Measurements from ENCODE around the gene SLIT3. TPM values are rescaled to one million over a fixed set of nuclear protein-coding genes. Genes with fewer than 3 reads are reported as not detected.

SLIT3 gene
- total and polyA plus RNA-seq, 2 experiments from 2014 or later: 58.4 to 96.7 TPM

DNA sequence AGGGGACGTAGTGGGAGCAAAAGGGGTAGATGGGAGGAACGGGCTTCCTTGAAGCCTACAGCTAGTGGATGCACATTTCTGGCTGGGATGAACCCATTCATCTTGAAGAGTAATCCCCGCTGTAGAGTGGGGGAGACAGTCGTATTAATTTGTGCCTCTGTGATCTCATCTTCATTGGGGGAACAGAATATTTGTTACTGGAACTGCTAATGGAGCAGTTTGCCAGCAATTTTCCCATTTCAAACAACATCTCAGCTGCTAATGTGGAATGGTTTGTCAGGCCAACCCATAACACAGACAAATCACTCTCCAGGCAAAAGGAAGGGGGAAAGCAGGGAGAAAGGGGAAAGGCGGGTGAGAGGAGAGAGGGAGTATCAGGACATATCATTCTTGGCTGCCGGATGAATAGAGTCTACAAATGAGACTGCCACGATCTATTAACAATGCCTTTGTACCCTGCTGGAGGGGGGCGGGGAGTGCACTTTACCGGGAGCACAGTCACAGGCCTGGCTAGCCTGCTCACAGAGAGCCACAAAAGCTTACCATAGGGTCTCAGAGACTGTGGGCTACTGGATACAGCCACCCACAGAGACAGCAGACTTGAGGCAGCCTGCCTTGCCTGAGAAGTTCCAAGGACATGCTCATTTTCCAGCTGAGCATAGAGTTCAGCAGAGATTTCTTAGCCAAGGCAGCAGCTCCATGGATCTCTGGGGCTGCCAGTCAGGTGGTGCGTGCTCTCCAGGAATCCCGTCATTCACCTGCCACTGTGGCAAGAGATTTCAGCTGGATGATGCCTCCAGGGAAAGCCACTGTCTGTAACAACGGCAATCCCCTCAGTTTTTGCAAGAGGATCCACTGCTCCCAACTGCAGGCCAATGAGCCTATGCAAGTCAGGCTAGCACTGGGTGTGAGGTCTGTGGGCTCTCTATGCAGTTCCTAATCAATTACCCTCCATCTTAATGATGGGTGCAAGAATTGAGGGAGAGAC lies 504.1 kb downstream of the SLIT3 start:
- TF ChIP-seq, protein P1, sequence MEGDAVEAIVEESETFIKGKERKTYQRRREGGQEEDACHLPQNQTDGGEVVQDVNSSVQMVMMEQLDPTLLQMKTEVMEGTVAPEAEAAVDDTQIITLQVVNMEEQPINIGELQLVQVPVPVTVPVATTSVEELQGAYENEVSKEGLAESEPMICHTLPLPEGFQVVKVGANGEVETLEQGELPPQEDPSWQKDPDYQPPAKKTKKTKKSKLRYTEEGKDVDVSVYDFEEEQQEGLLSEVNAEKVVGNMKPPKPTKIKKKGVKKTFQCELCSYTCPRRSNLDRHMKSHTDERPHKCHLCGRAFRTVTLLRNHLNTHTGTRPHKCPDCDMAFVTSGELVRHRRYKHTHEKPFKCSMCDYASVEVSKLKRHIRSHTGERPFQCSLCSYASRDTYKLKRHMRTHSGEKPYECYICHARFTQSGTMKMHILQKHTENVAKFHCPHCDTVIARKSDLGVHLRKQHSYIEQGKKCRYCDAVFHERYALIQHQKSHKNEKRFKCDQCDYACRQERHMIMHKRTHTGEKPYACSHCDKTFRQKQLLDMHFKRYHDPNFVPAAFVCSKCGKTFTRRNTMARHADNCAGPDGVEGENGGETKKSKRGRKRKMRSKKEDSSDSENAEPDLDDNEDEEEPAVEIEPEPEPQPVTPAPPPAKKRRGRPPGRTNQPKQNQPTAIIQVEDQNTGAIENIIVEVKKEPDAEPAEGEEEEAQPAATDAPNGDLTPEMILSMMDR (IDR thresholded peaks at IDR 0.05; ENCODE audit: poor library complexity): no peak
- TF ChIP-seq EZH2phosphoT487 (IDR thresholded peaks at IDR 0.05; ENCODE audit: low read depth, severe bottlenecking, unreplicated experiment): no peak
- no peak for TF ChIP-seq EZH2 (IDR thresholded peaks at IDR 0.05; ENCODE audit: borderline replicate concordance)
- Histone ChIP-seq H3K27ac (no peak overlapping the region), H2AFZ (no peak overlapping the region), H3K36me3 (replicated peaks; ENCODE audit: insufficient read depth, low read depth) (no peaks in the 10 kb centered on the region), H3K4me2 (no peak overlapping the region), H3K79me2 (no peaks in the 10 kb centered on the region), H3K4me1 (ENCODE audit: insufficient read depth) (peaks cover 12% of the 10 kb centered on the region), H3K27me3 (no peaks in the 10 kb centered on the region), H3K9me2 (replicated peaks; ENCODE audit: insufficient read depth) (no peaks in the 10 kb centered on the region), H3K4me3 (no peak overlapping the region), H3K9me3 (ENCODE audit: low read depth) (no peaks in the 10 kb centered on the region), H4K20me1 (ENCODE audit: insufficient read depth, poor library complexity, severe bottlenecking) (no peaks in the 10 kb centered on the region)
- 82% methylated on average over 12 of the region's 12 CpGs for WGBS (ENCODE audit: low lambda C conversion rate, missing lambda C conversion rate)
- DNase-seq (ENCODE audit: low spot score): no peak

- Histone ChIP-seq H3K9me3 (ENCODE audit: low read depth) (no peaks in the 10 kb centered on the region), H2AFZ (no peak overlapping the region), H4K20me1 (ENCODE audit: insufficient read depth, poor library complexity, severe bottlenecking) (no peaks in the 10 kb centered on the region), H3K4me3 (no peak overlapping the region), H3K36me3 (replicated peaks; ENCODE audit: insufficient read depth, low read depth) (no peaks in the 10 kb centered on the region), H3K27me3 (no peaks in the 10 kb centered on the region), H3K4me1 (ENCODE audit: insufficient read depth) (peaks cover 18% of the 10 kb centered on the region), H3K79me2 (no peaks in the 10 kb centered on the region), H3K27ac (no peak overlapping the region), H3K4me2 (no peak overlapping the region), H3K9me2 (replicated peaks; ENCODE audit: insufficient read depth) (no peaks in the 10 kb centered on the region)
- DNase-seq (ENCODE audit: low spot score): no peak
- TF ChIP-seq EZH2 (IDR thresholded peaks at IDR 0.05; ENCODE audit: borderline replicate concordance) (no peak), EZH2phosphoT487 (IDR thresholded peaks at IDR 0.05; ENCODE audit: low read depth, severe bottlenecking, unreplicated experiment) (no peak)
- TF ChIP-seq, protein P1 (IDR thresholded peaks at IDR 0.05; ENCODE audit: poor library complexity): no peak
- 50% methylated on average over 4 of the region's 4 CpGs for WGBS (ENCODE audit: low lambda C conversion rate, missing lambda C conversion rate)
These were observed 504.9 kb downstream of the SLIT3 start for GRCh38 chr5:168796000-168796399.

DNA sequence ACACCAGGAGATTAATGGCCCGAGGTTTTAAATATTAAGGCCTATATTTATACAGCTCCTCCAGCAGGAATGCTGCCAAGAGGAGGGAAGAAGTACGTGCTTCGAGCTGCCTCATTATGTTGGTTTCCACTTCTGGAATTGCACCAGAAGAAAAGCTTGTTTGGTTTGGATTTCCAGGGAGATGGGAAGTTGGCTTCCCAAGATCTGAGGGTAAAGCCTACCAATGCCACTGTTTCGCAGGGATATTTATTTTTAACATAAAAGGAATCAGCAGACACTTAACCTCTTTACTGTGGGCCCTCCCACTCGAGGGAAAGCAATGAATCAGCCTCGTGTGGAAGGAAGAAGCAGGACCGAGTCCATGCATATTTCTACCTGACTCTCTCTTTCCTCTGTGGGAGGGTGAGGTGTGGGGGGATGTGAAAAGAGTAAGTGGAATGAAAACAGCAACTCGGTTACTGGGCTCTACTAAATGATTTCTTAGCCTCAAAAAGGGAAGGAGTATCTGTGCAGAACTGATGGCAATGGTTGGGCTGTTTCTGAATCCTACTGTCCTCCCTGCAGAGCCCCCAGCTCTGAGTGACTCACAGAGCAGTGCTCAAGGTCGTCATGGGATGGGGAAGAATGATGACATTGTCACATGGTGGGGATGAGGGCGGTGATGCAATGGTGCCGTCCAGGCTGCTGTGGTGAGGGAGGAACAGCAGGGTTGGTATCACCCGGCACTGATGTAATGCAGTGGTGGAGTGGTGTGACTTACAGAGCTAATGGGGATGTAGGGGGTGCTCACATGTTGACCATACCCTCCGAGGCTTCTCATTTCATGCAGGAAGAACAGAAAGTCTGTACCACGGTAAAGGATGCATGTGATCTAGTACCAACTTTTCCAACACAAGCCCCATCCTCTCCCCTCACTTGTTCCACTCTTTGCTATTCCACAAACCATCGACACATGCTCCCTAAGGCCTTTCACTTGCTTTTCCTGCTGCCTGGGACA lies 506.8 kb downstream of the SLIT3 start:
- DNase-seq (ENCODE audit: low spot score): peak; percentile 55
- H3K9me3 ChIP-seq (ENCODE audit: low read depth): no peaks in the 10 kb centered on the region
- H3K9me2 ChIP-seq (replicated peaks; ENCODE audit: insufficient read depth): no peaks in the 10 kb centered on the region
- 69% methylated on average over 15 of the region's 15 CpGs for WGBS (ENCODE audit: low lambda C conversion rate, missing lambda C conversion rate)
- H4K20me1 ChIP-seq (ENCODE audit: insufficient read depth, poor library complexity, severe bottlenecking): no peaks in the 10 kb centered on the region
- H3K79me2 ChIP-seq: no peaks in the 10 kb centered on the region
- H3K4me2 ChIP-seq: no peak overlapping the region
- TF ChIP-seq EZH2 (IDR thresholded peaks at IDR 0.05; ENCODE audit: borderline replicate concordance) (no peak), EZH2phosphoT487 (IDR thresholded peaks at IDR 0.05; ENCODE audit: low read depth, severe bottlenecking, unreplicated experiment) (no peak)
- TF ChIP-seq, protein P1 (IDR thresholded peaks at IDR 0.05; ENCODE audit: poor library complexity): no peak
- H3K36me3 ChIP-seq (replicated peaks; ENCODE audit: insufficient read depth, low read depth): no peaks in the 10 kb centered on the region
- H3K27me3 ChIP-seq: no peaks in the 10 kb centered on the region
- peak overlapping the region; percentile 75 for H3K27ac ChIP-seq
- H2AFZ ChIP-seq: no peak overlapping the region
- H3K4me3 ChIP-seq: no peak overlapping the region
- peaks cover 18% of the 10 kb centered on the region for H3K4me1 ChIP-seq (ENCODE audit: insufficient read depth)
